ENCODE results near the gene COL4A2. TPM values are rescaled to one million over a fixed set of nuclear protein-coding genes. Genes with fewer than 3 reads are reported as not detected.

Gene COL4A2
- total RNA-seq, 2 donors from 2014 or later: 999 to 1,135 TPM

GRCh38 chr13:110284779-110285484 is 22.2 kb upstream of the COL4A2 start:
- H3K27me3 ChIP-seq (replicated peaks; ENCODE audit: insufficient read depth): no peaks in the 10 kb centered on the region
- no peak overlapping the region for H3K4me3 ChIP-seq
- peak overlapping the region; percentile 45 to 62 for H3K27ac ChIP-seq
- no peaks in the 10 kb centered on the region for H3K36me3 ChIP-seq
- ATAC-seq (ENCODE audit: insufficient number of reproducible peaks, low FRiP score, low read depth) (no peak), DNase-seq (ENCODE audit: low spot score) (no peak)
- peaks cover 26 to 80% of the 10 kb centered on the region in 2 donors for H3K4me1 ChIP-seq (ENCODE audit: control insufficient read depth in 1 of 2, low read depth in 2 of 2)
- no peak for TF ChIP-seq CTCF (IDR thresholded peaks at IDR 0.05)
- no peaks in the 10 kb centered on the region for H3K9me3 ChIP-seq

GRCh38 chr13:110285991-110286832 is 20.9 kb upstream of the COL4A2 start:
- ATAC-seq (ENCODE audit: insufficient number of reproducible peaks, low FRiP score, low read depth) (peak; percentile 44), DNase-seq (ENCODE audit: low spot score) (no peak)
- TF ChIP-seq CTCF (IDR thresholded peaks at IDR 0.05): no peak
- H3K9me3 ChIP-seq: no peaks in the 10 kb centered on the region
- no peak overlapping the region for H3K4me3 ChIP-seq
- no peaks in the 10 kb centered on the region for H3K36me3 ChIP-seq
- H3K27me3 ChIP-seq (replicated peaks; ENCODE audit: insufficient read depth): no peaks in the 10 kb centered on the region
- peaks cover 23 to 69% of the 10 kb centered on the region in 2 donors for H3K4me1 ChIP-seq (ENCODE audit: control insufficient read depth in 1 of 2, low read depth in 2 of 2)
- H3K27ac ChIP-seq: peak overlapping the region; percentile 45 to 62

DNA sequence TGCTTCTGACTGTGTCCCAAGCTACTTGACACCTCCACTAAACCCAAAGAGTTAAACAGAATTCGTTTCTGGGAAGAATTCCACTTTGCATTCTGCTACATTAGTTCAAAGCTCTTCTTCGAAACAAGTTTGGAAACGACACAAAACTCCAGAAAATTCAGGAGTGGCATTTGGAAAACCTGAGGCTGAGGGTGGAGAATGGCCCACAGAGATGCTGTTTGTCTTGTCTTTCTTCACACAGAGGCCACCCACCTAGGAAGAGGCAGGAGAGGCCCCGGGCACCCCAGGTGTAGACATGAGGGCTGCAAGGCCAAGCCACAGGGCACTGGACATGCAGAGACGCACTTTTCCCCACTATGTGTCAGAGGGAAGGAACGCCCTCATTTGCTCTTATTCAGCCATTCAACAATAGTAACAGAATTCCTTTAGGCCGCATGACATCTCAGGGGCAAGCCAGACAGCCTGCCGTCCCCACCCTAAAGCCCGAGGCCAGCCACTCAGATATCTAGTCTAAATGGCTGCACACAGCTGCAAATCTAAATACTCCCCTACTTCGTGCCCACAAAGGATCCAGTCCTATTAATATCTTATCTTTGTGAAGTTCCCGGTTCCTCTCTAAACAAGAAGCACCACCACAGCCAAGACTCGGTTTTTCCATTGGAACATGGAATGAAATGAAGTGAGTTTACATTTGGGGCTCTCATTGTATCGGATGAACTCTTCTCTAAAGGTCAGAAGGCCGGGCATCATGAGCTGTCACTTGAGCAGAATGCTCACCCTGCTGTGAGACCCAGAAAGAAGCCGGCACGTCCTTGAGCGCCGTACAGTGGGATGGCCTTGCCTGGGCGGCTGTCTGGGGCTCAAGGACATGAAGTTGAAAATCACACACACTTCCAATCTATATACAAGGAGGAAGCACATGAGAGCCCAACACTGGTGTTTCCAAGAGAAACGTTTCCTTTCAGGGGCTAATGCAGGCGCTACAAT is 20.0 kb upstream of the COL4A2 start:
- ATAC-seq (ENCODE audit: insufficient number of reproducible peaks, low FRiP score, low read depth) (no peak), DNase-seq (ENCODE audit: low spot score) (no peak)
- Histone ChIP-seq H3K36me3 (peaks cover 4% of the 10 kb centered on the region), H3K27me3 (replicated peaks; ENCODE audit: insufficient read depth) (no peaks in the 10 kb centered on the region), H3K27ac (peak overlapping the region; percentile 45 to 62), H3K4me3 (no peak overlapping the region), H3K4me1 (ENCODE audit: control insufficient read depth in 1 of 2, low read depth in 2 of 2) (peaks cover 14 to 69% of the 10 kb centered on the region in 2 donors), H3K9me3 (no peaks in the 10 kb centered on the region)
- no peak for TF ChIP-seq CTCF (IDR thresholded peaks at IDR 0.05)

GRCh38 chr13:110289174-110289573 is 17.9 kb upstream of the COL4A2 start:
- H3K27ac ChIP-seq: no peak overlapping the region
- H3K27me3 ChIP-seq (replicated peaks; ENCODE audit: insufficient read depth): no peaks in the 10 kb centered on the region
- peaks cover 4% of the 10 kb centered on the region for H3K36me3 ChIP-seq
- ATAC-seq (ENCODE audit: insufficient number of reproducible peaks, low FRiP score, low read depth): no peak
- no peak for TF ChIP-seq CTCF (IDR thresholded peaks at IDR 0.05)
- H3K4me1 ChIP-seq (ENCODE audit: control insufficient read depth in 1 of 2, low read depth in 2 of 2): peaks cover 21 to 69% of the 10 kb centered on the region in 2 donors
- DNase-seq (ENCODE audit: low spot score): no peak
- H3K4me3 ChIP-seq: no peak overlapping the region
- no peaks in the 10 kb centered on the region for H3K9me3 ChIP-seq
